ENCODE results near the gene KAZN. TPM values are rescaled to one million over a fixed set of nuclear protein-coding genes. Genes with fewer than 3 reads are reported as not detected.

KAZN gene
- total RNA-seq, 1 experiment from 2014 or later, result 7.7 TPM

- no peak for DNase-seq (ENCODE audit: low read depth)
These were observed 253.8 kb downstream of the KAZN start for GRCh38 chr1:14852291-14852690.

GRCh38 chr1:14853518-14853917 is 255.0 kb downstream of the KAZN start:
- no peak for DNase-seq (ENCODE audit: low read depth)

GRCh38 chr1:14855268-14855667 is 256.8 kb downstream of the KAZN start:
- no peak for DNase-seq (ENCODE audit: low read depth)

GRCh38 chr1:14855801-14856200 is 257.3 kb downstream of the KAZN start:
- no peak for DNase-seq (ENCODE audit: low read depth)

GRCh38 chr1:14857436-14858195 is 259.1 kb downstream of the KAZN start:
- DNase-seq (ENCODE audit: low read depth), result no peak

GRCh38 chr1:14862114-14862771 is 263.8 kb downstream of the KAZN start:
- DNase-seq (ENCODE audit: low read depth), result no peak

GRCh38 chr1:14865106-14865505 is 266.6 kb downstream of the KAZN start:
- no peak for DNase-seq (ENCODE audit: low read depth)

- no peak for DNase-seq (ENCODE audit: low read depth)
These were observed 268.6 kb downstream of the KAZN start for GRCh38 chr1:14866911-14867612.

GRCh38 chr1:14869187-14869586 is 270.7 kb downstream of the KAZN start:
- no peak for DNase-seq (ENCODE audit: low read depth)

- no peak for DNase-seq (ENCODE audit: low read depth)
These were observed 272.9 kb downstream of the KAZN start for GRCh38 chr1:14871218-14871970.

GRCh38 chr1:14872762-14873161 is 274.3 kb downstream of the KAZN start:
- DNase-seq (ENCODE audit: low read depth), result no peak

GRCh38 chr1:14873677-14874076 is 275.2 kb downstream of the KAZN start:
- no peak for DNase-seq (ENCODE audit: low read depth)

GRCh38 chr1:14875524-14876509 is 277.3 kb downstream of the KAZN start:
- no peak for DNase-seq (ENCODE audit: low read depth)

- DNase-seq (ENCODE audit: low read depth), result no peak
These were observed 278.3 kb downstream of the KAZN start for GRCh38 chr1:14876747-14877146.

- no peak for DNase-seq (ENCODE audit: low read depth)
These were observed 278.7 kb downstream of the KAZN start for GRCh38 chr1:14877224-14877623.

- no peak for DNase-seq (ENCODE audit: low read depth)
These were observed 279.6 kb downstream of the KAZN start for GRCh38 chr1:14878124-14878523.

- no peak for DNase-seq (ENCODE audit: low read depth)
These were observed 280.5 kb downstream of the KAZN start for GRCh38 chr1:14878951-14879350.

- DNase-seq (ENCODE audit: low read depth), result peak; percentile 14
These were observed 282.2 kb downstream of the KAZN start for GRCh38 chr1:14880456-14881316.

- DNase-seq (ENCODE audit: low read depth), result no peak
These were observed 283.5 kb downstream of the KAZN start for GRCh38 chr1:14881775-14882672.
